Breast epithelium (tissue), 4 donors: Measurements from ENCODE around the gene GP1BB. TPM values are rescaled to one million over a fixed set of nuclear protein-coding genes. Genes with fewer than 3 reads are reported as not detected.

Experiments used
- DNase-seq, 2 donors: peaks; one replicate each; pipeline ENCODE4 v3.0.0-alpha.2; 2019; ENCODE audit warnings: low spot score in 2 of 2
- H3K27ac ChIP-seq, 2 donors: fragments of 200-600 bp; sonication (generic) in 1 of 2; one replicate each; pipeline ENCODE4 v1.5.1; 2016 to 2019; ENCODE audit warnings: mild to moderate bottlenecking in 1 of 2
- H3K27me3 ChIP-seq, 2 donors: fragments of 200-600 bp; sonication (generic) in 1 of 2; one replicate each; pipeline versions ENCODE4 v1.5.1 to v1.6.0; 2017 to 2019; ENCODE audit warnings: control low read depth in 1 of 2, mild to moderate bottlenecking in 1 of 2
- H3K36me3 ChIP-seq: fragments of 200-600 bp; one replicate; pipeline ENCODE4 v1.5.1; 2019
- H3K4me1 ChIP-seq, 2 donors: fragments of 200-600 bp; sonication (generic); one replicate each; pipeline ENCODE4 v1.5.1; 2016 to 2019; ENCODE audit warnings: control low read depth in 1 of 2
- H3K4me3 ChIP-seq, 3 donors: fragments of 200-600 bp; sonication (generic); 1 replicate in 2 of 3; 2 replicates in 1 of 3; pipeline ENCODE4 v1.5.1; 2016 to 2019; ENCODE audit warnings: mild to moderate bottlenecking in 3 of 3, moderate library complexity in 2 of 3
- H3K9me3 ChIP-seq, 2 donors: fragments of 200-600 bp; sonication (generic) in 1 of 2; one replicate each; pipeline ENCODE4 v1.5.1; 2016 to 2019; ENCODE audit warnings: control low read depth in 1 of 2
- POLR2A ChIP-seq: fragments of 450-650 bp; IDR thresholded peaks from one replicate; pipeline ENCODE4 v1.6.1; 2016; ENCODE audit warnings: antibody characterized with exemption, mild to moderate bottlenecking, moderate library complexity
- POLR2AphosphoS5 ChIP-seq, 3 donors: sonication (generic); formaldehyde crosslinking; IDR thresholded peaks; one replicate each; pipeline ENCODE4 v1.6.1; 2017; ENCODE audit warnings: antibody characterized with exemption in 3 of 3
- intact Hi-C: fragments of 100-400 bp; cut with DNase I; formaldehyde crosslinking; loops from one replicate; pipeline ENCODE4 v1.15.1; 2023; ENCODE audit warnings: low total_unique reads
- total RNA-seq, 3 donors: library from RNA; depleted of rRNA; stranded (reverse); fragments of >200 nt; gene quantifications; one replicate each; pipeline ENCODE4 v1.1.0, GENCODE V29; 2016
- TF ChIP-seq, protein P1 (sequence below), 3 donors: fragments of 450-650 bp; IDR thresholded peaks; one replicate each; pipeline ENCODE4 v1.5.1; 2016 to 2017; ENCODE audit warnings: antibody characterized with exemption in 3 of 3, mild to moderate bottlenecking in 3 of 3, moderate library complexity in 3 of 3

GP1BB gene
- total RNA-seq, 3 donors from 2014 or later, result 1.3 to 6.2 (median 2.9) TPM

DNA sequence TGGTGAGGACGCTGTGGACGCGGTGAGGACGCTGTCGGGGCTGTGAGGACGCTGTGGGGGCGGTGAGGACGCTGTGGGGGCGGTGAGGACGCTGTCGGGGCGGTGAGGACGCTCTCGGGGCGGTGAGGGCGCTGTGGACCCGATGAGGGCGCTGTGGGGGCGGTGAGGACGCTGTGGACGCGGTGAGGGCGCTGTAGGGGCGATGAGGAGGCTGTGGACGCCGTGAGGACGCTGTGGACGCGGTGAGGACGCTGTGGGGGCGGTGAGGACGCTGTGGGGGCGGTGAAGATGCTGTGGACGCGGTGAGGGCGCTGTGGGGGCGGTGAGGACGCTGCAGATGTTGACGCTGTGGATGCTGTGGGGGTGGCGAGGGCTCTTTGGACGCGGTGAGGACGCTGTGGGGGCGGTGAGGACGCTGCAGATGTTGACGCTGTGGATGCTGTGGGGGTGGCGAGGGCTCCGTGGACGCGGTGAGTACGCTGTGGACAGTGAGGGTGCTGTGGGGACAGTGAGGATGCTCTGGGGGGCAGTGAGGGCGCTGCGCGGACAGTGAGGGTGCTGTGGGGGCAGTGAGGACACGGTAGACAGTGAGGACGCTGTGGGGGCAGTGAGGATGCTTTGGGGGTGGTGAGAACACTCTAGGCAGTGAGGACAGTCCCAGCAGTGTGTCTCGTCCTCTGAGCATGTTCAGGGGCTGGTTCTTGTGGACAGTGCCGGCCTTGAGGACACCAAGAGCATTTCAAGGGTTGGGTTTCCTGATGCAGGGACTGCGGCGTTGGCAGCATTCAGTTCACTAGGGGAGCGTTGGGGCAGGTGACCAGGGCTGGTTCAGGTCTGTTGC is 4.2 kb downstream of the GP1BB start:
- DNase-seq, result no peak

GRCh38 chr22:19728271-19728670 is 4.9 kb downstream of the GP1BB start:
- DNase-seq, result no peak
- intact Hi-C loops, result loop anchor here (5.0 kb wide), 1 partner anchor 174 kb away; no protein-coding TSS in a partner anchor

More for the DNA sequence above, 4.2 kb downstream of the GP1BB start:
- Histone ChIP-seq H3K36me3 (no peaks in the 10 kb centered on the region), H3K27me3 (no peaks in the 10 kb centered on the region), H3K4me3 (no peak overlapping the region), H3K4me1 (no peaks in the 10 kb centered on the region), H3K27ac (no peak overlapping the region), H3K9me3 (no peaks in the 10 kb centered on the region)
- intact Hi-C loops, result loop anchor here (5.0 kb wide), 1 partner anchor 175 kb away; no protein-coding TSS in a partner anchor
- no peak for TF ChIP-seq POLR2AphosphoS5 (IDR thresholded peaks at IDR 0.05)
- no peak for TF ChIP-seq POLR2A
- TF ChIP-seq, protein P1, sequence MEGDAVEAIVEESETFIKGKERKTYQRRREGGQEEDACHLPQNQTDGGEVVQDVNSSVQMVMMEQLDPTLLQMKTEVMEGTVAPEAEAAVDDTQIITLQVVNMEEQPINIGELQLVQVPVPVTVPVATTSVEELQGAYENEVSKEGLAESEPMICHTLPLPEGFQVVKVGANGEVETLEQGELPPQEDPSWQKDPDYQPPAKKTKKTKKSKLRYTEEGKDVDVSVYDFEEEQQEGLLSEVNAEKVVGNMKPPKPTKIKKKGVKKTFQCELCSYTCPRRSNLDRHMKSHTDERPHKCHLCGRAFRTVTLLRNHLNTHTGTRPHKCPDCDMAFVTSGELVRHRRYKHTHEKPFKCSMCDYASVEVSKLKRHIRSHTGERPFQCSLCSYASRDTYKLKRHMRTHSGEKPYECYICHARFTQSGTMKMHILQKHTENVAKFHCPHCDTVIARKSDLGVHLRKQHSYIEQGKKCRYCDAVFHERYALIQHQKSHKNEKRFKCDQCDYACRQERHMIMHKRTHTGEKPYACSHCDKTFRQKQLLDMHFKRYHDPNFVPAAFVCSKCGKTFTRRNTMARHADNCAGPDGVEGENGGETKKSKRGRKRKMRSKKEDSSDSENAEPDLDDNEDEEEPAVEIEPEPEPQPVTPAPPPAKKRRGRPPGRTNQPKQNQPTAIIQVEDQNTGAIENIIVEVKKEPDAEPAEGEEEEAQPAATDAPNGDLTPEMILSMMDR (IDR thresholded peaks at IDR 0.05), result no peak

DNA sequence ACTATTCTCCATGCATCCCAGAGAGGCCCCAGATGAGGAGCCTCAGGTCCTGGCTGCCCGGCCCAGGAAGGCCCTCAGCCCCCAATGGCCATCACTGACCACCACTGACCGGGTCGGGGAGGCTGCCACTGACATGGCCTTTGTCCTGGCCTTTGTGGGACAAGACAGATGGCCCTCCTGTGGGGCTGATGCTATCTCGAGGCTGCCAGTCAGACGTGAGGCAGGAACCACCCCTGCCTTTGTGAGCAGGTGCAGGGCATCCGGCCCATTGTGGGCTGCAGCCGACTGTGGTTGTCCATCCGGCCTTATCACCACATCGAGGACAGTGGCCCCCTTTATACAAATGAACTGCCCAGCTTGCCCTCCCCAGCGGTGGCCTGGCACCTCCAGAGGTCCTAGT is 5.5 kb downstream of the GP1BB start:
- Histone ChIP-seq H3K9me3 (no peaks in the 10 kb centered on the region), H3K27ac (no peak overlapping the region), H3K36me3 (no peaks in the 10 kb centered on the region), H3K4me1 (no peaks in the 10 kb centered on the region), H3K4me3 (no peak overlapping the region), H3K27me3 (no peaks in the 10 kb centered on the region)
- TF ChIP-seq POLR2AphosphoS5 (IDR thresholded peaks at IDR 0.05), result no peak
- TF ChIP-seq, protein P1 (IDR thresholded peaks at IDR 0.05), result no peak
- TF ChIP-seq POLR2A, result no peak
- no peak for DNase-seq
- intact Hi-C loops, result loop anchor here (5.0 kb wide), 1 partner anchor 173 kb away; no protein-coding TSS in a partner anchor

More at GRCh38 chr22:19728271-19728670, 4.9 kb downstream of the GP1BB start:
- Histone ChIP-seq H3K9me3 (no peaks in the 10 kb centered on the region), H3K4me1 (no peaks in the 10 kb centered on the region), H3K36me3 (no peaks in the 10 kb centered on the region), H3K27me3 (no peaks in the 10 kb centered on the region), H3K4me3 (no peak overlapping the region), H3K27ac (no peak overlapping the region)
- TF ChIP-seq POLR2AphosphoS5 (IDR thresholded peaks at IDR 0.05) (no peak), POLR2A (no peak)
- TF ChIP-seq, protein P1 (IDR thresholded peaks at IDR 0.05), result no peak

- Histone ChIP-seq H3K27ac (no peak overlapping the region), H3K9me3 (no peaks in the 10 kb centered on the region), H3K36me3 (no peaks in the 10 kb centered on the region), H3K4me1 (no peaks in the 10 kb centered on the region), H3K27me3 (no peaks in the 10 kb centered on the region), H3K4me3 (no peak overlapping the region)
- DNase-seq, result no peak
- intact Hi-C loops, result loop anchor here (5.0 kb wide), 1 partner anchor 173 kb away; no protein-coding TSS in a partner anchor
- TF ChIP-seq POLR2A (no peak), POLR2AphosphoS5 (IDR thresholded peaks at IDR 0.05) (no peak)
- TF ChIP-seq, protein P1 (IDR thresholded peaks at IDR 0.05), result no peak
Measured at GRCh38 chr22:19729507-19729906, 6.2 kb downstream of the GP1BB start.

GRCh38 chr22:19730198-19730597 is 6.9 kb downstream of the GP1BB start:
- H3K4me3 ChIP-seq, result no peak overlapping the region
- H3K27ac ChIP-seq, result no peak overlapping the region
- no peak for DNase-seq
- H3K4me1 ChIP-seq, result no peaks in the 10 kb centered on the region
- no peaks in the 10 kb centered on the region for H3K27me3 ChIP-seq
- intact Hi-C loops, result loop anchor here (5.0 kb wide), 2 partner anchors 187 to 382 kb away; no protein-coding TSS in a partner anchor
- H3K36me3 ChIP-seq, result no peaks in the 10 kb centered on the region
- H3K9me3 ChIP-seq, result no peaks in the 10 kb centered on the region
- TF ChIP-seq, protein P1 (IDR thresholded peaks at IDR 0.05), result no peak
- TF ChIP-seq POLR2AphosphoS5 (IDR thresholded peaks at IDR 0.05), result no peak
